ENCODE measurements around the gene RARRES2.
"Not testable (repeated sequence)": the region's sequence is repeated elsewhere in the genome, so short reads cannot be mapped to it uniquely, and the experiment has no call there.

The RARRES2 gene

GRCh38 chr7:150341263-150342120 lies at the start of gene RARRES2:
Gene RARRES2, minus strand, starts transcription at chr7:150341629. Its CDS starts 1,020 bp downstream, at chr7:150340609.
- no peak for DNase-seq (ENCODE audit: low read depth in 2 of 2)

DNA sequence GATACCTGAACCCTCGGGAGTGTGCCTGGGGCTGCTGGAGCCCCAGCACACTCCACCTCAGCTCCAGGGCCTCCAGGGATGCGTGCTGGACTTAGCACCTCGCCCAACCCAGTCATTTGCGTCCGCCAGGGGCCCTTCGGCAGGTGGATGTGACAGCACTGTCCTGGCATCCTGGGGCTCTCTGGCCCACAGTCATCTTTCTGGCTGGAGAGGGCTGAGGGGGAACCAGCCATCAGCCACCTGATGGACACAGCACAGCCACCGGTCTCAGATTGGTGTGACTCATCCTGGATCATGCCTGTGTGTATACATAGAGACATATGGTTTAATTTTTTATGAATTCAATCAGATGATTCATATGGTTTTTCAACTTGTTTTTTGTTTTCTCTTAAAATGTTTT lies 48.8 kb upstream of the RARRES2 start:
- no peak for DNase-seq (ENCODE audit: low read depth in 2 of 2)

GRCh38 chr7:150389532-150389816 lies 48.0 kb upstream of the RARRES2 start:
- DNase-seq (ENCODE audit: low read depth in 2 of 2), result no peak

- no peak for DNase-seq (ENCODE audit: low read depth in 2 of 2)
Observed at GRCh38 chr7:150388709-150389531, 47.5 kb upstream of the RARRES2 start.

DNA sequence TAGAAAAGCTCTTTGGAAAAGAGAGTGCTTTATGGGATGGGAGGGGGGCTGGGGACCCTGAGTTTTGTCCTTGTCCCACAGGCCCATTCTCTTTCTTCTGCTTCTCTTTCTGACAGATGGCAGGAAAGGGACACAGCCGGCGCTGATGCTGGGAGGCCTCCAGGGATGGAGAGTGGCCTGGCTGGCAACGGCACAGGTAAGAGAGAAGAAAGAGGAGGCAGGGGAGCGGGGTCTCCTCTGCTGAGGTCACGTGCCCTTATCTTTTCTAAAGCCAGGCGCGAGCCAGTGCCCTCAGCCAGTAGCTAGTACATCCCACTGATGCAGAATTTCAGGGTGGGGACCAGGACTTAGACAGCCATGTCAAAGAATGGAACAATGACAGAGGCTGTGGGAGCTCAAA lies 46.9 kb upstream of the RARRES2 start:
- DNase-seq (ENCODE audit: low read depth in 2 of 2), result no peak

DNA sequence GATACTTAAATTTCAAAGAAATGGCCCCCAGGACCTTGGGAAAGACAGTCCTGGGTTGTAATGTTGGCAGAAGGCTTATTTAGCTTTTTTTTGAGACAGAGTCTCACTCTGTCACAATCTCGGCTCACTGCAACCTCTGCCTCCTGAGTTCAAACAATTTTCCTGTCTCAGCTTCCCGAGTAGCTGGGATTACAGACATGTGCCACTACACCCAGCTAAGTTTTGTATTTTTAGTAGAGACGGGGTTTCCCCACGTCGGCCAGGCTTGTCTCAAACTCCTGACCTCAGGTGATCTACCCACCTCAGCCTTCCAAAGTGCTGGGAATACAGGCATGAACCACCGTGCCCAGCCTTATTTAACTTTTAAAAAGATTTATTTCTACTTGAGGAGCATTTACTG lies 44.5 kb upstream of the RARRES2 start:
- DNase-seq (ENCODE audit: low read depth in 2 of 2), result not testable (repeated sequence)

DNA sequence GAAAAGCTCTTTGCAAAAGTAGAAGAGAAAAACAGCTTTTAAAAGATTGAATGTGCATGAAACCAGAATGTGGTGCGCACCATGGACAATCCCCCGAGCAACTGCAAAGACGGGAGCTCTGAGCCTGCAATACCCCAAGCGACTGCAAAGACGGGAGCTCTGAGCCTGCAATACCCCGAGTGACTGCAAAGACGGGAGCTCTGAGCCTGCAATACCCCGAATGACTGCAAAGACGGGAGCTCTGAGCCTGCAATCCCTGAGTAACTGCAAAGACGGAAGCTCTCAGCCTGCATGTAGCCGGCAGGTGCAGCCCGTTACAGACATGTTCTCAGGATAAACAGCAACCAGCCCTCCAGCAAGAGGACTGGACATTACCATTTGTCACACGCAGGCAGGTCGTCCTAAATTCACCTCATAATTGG lies 43.9 kb upstream of the RARRES2 start:
- no peak for DNase-seq (ENCODE audit: low read depth in 2 of 2)

GRCh38 chr7:150384406-150385301 lies 43.2 kb upstream of the RARRES2 start:
- DNase-seq (ENCODE audit: low read depth in 2 of 2), result no peak

DNA sequence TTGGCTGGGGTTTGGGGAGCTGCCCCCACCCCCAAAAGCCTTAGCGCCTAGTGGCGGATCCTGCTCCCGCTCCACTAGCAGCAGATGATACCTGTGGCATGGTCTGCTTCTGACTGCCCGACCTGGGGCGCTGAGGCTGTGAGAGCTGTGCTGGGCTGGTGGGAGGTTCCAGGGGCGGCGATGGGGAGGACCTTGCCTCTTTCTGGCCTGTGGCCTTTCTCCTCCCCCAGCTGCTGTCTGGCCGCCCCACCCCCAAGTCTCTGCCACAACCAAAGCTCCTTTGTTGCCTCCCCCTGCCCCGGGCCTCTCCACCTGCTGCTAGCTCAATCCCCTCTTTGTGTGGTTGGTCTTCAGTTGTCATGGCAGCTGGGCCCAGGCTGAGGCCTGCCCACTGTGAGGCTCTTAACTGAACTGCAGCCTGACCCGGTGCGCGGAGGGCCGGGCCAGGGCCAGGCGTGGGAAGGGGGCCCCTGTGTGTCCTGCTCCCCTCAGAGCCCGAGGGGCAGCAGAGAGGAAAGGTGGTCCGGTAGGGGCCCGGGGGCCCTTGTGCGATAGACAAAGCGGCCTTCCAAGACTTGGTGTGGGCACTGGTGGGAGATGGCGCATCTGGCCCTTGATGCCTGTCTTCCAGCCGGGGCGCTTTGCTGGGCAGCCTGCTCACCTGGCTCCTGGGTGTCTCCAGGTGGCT lies 42.4 kb upstream of the RARRES2 start:
- DNase-seq (ENCODE audit: low read depth in 2 of 2), result no peak

GRCh38 chr7:150382844-150383225 lies 41.4 kb upstream of the RARRES2 start:
- no peak for DNase-seq (ENCODE audit: low read depth in 2 of 2)

- DNase-seq (ENCODE audit: low read depth in 2 of 2), result no peak
Observed at GRCh38 chr7:150382123-150382843, 40.9 kb upstream of the RARRES2 start.

DNA sequence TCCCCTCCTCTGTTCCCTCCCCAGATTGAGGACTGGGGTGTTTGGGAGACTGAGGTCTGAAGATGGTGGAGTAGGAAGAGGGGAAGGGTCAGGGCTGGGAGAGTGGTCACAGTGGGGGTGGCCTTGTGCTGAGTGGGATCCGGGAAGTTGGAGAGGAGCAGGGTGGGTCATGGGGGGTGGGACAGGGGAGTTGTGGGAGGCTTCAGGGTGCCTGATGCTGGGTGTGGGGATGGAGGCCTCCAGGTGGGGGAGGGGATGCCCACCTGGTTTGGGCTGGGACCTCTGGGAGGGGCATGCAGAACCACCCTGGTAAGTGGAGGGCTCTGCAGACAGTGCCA lies 40.3 kb upstream of the RARRES2 start:
- DNase-seq (ENCODE audit: low read depth in 2 of 2), result no peak

DNA sequence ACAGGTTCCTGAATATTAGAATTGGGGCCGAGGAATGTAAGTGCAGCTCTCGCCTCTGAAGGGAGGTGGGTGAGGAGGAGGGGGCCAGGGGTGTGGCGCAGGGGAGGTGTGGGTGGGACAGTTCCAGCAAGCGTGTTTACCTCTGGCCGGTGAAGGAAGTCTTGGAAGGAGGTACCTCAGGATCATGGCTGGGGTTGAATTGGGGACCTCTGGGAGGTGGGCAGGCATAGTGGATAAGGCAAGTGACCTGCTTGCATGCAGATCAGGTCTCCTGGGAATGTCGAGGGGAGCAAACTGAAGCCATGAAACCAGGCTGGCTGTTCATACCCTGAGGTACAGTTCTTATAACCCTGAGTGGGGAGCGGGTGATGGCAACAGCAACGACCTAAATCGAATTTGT lies 39.7 kb upstream of the RARRES2 start:
- no peak for DNase-seq (ENCODE audit: low read depth in 2 of 2)

DNA sequence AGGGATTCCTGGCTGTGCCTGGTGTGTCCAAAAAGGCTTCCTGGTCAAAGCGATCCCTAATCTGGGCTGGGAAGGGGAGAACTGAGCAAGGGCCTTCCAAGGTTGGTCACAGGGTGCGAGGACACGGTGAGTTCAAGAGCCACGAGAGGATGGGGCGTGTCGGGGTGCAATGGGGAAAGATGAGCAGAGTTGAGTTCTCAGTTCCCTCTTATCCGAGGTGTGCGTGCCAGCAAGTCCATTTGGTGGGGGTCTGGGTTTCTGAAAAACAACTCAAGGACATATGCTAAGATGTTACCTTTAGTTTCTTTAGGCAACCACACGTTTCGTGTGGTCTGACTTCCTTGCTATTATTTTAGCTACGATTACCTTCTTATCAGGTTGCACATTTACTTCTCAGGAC lies 39.0 kb upstream of the RARRES2 start:
- no peak for DNase-seq (ENCODE audit: low read depth in 2 of 2)

DNA sequence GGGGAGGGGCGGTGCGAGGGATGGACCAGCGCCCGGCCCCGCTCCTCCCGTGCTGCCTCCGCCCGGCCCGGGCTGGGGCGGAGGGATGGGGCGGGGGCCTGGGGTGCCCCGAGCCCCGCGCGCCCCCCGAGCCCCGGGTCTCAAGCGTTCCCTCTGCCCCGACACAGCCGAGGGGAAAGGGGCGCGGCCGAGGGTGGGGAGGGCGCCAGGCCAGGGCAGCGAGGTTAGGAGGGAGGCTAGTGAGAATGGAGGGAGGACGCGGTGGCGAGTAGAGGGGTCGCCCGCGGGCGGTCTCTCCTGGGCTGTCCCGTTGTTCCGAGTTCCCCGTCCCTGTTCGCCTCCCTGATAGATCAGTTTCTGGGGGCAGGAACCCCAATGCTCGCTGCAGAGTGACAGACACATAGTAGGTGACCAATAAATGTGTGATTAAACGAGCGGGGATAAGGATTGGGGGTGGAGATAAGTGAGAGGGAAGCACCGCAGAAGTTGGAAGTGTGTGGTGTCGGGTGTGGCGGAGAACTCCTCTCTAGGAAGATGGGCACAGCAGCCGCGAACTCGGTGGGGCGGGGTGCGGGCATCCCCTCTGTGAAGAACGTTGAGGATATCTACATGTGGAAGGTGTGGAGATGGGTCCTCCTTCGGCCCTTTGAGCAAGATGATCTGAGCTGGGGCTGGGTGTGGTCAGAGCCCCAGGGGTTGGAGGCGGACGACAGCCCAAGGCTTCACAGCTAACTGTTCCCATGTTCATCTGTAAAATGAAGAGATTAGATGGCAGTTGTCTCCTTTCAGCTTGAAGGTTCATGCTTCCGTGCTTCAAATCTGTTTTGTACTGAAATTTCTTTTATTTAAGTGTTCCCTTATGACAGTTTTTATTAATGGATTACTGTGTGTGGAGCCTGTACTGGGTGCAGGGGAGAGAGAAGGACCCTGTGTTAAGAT lies 38.3 kb upstream of the RARRES2 start:
- DNase-seq (ENCODE audit: low read depth in 2 of 2), result no peak

DNA sequence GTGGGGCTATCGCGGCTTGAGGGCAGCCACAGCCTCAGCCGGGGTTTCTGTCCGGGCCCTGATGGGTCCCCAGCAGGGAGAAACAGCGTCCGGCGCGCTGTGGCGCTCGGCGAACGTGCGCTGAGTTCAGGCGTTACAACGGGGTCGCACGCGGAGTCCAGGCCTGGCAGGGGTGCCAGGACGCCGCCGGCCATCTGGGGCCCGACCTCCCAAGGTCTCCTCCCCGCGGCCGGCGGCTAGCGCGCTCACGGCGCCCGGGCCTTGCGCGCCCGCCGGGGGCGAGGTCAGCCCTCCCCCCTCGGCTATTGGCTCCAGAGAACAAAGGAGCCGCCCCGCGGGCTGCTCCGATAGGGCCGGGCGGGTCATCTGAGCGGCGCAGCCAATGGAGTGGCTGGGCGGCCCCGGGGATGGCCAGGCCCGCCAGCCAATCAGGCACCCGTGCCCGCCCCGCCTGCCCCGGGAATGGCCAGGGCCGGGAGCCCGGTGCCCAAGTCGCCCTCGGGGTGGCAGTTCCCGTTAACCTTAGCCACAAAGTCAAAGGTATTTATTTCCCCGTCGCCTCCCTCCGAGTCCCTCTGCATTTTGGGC lies 37.5 kb upstream of the RARRES2 start, which contains the start of gene ZNF775:
ZNF775 (plus strand) TSS at position 478 of the 588 bp plus-strand sequence. CDS start 9,141 bp downstream, outside the sequence.
- DNase-seq (ENCODE audit: low read depth in 2 of 2), result peak; percentile 81 to 84

DNA sequence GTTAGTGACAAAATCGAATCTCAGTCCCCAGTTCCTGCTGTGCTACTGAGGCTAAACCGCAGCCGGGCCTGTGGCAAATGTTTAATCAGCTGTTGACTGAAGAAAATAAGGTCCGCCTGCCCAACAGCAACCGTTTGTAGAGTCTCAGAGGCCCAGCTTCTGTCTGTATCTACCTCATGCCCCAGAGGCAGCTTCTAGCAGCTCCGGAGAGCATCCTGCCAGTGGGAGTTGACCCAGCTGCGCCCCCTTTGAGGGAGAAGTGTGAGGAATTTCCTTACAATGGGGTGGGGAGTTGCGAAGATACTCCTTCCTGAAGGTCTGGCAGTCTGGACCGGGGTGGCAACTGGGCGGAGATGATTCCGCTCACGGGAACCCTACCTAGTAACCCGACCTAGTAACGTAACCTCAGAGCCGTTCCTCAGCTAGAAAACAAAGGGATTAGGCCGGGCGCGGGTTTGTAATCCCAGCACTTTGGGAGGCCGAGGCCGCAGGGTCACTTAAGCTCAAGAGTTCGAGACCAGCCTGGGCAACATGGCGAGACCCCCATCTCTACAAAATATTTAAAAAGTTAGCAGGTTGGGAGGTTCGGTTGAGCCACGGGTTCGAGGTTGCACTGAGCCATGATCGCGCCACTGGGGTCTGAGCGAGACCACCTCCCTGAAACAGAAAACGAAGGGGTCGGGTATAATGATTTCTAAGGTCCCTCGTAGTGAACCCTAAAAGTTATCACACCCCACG lies 36.9 kb upstream of the RARRES2 start:
- no peak for DNase-seq (ENCODE audit: low read depth in 2 of 2)

DNA sequence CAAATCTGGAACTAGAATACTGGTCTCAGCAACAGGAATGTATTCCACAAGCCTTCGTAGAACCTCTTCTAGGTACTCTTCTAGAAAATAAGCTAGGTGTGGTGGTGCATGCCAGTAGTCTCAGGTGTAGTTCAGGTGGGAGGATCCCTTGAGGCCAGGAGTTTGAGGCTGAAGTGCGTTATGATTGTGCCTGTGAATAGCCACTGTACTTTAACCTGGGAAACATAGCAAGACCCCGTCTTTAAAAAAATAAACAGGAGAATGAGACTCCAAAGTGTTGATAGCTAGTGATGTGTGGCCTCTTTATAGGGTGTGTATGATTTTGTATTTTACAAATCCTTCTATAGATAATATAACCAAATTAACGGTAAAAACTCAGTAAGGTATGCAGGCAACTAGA lies 36.2 kb upstream of the RARRES2 start:
- no peak for DNase-seq (ENCODE audit: low read depth in 2 of 2)

DNA sequence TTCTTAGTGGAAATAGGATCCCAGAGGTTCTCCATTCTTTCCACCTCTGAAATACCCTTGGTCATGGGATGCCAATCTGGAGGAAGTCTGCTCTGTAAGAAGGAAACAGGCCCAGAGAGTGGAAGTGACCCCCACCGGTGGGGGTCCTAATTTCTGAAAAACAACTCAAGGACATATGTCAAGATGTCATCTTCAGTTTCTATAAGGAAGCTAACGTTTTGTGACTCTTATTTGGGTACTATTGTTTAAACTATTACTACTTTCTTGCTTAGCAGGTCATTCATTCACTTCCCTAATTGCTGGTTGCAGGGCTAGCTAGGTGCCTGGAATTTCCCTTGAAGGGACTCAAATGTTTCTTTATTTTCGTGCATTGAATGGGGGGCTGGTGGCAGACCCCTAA lies 35.8 kb upstream of the RARRES2 start:
- no peak for DNase-seq (ENCODE audit: low read depth in 2 of 2)

All from stimulated activated CD8-positive, alpha-beta memory T cell treated with anti-CD3 and anti-CD28 coated beads, Interleukin-15, amount 100 ng/mL, for 4 hours (primary cell).